GM12874 (cell line): ENCODE results near the gene FAM174C.

Experiments used
- TF ChIP-seq, protein P1 (sequence below): IDR thresholded peaks from 2 replicates; pipeline ENCODE4 v1.5.1; 2011; ENCODE audit warnings: low read depth, mild to moderate bottlenecking, control low read depth, low read length, moderate library complexity; ENCODE audit not compliant: insufficient read depth

Gene FAM174C

DNA sequence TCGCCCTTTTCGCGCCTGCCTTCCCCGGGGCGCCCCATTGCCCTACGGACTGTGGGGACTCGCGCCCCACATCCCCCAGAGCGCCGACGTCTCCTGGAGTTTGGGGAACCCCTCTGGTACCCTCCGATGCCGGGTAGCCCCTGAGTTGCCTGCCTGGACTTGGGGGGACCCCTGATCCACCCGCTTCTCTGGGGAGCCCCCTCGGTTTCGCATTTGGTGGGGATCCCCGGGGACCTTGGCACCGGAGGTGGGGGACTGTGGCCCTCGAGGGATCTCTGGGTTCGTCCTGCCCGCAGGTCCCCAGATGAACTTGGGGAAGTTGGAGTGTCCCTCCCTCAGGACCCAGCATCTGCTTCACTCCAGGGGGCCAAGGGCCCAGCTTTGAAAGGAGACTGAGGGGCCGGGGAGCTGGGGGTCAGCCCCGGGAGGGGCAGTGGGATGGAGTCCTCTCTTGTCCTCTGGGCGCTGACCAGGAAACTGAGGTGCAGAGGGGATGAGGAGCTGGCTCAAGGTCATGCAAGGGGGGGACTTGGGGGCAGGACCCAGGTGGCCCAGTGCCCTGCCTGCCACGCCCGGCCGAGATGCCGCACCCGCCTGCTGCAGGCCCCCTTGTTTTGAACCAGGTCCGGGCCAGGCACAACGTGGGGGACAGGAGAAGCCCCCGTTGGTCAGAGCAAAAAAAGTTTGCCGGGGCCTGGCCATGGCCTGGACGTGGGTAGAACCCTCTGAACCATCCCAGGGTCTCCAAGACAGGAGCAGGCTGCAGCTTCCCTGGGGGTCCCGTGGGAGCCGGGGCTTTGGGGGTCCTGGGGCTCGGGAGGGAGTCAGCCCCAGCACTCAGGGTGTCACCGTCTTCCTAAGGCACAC lies 11.4 kb downstream of the FAM174C start:
- TF ChIP-seq, protein P1, sequence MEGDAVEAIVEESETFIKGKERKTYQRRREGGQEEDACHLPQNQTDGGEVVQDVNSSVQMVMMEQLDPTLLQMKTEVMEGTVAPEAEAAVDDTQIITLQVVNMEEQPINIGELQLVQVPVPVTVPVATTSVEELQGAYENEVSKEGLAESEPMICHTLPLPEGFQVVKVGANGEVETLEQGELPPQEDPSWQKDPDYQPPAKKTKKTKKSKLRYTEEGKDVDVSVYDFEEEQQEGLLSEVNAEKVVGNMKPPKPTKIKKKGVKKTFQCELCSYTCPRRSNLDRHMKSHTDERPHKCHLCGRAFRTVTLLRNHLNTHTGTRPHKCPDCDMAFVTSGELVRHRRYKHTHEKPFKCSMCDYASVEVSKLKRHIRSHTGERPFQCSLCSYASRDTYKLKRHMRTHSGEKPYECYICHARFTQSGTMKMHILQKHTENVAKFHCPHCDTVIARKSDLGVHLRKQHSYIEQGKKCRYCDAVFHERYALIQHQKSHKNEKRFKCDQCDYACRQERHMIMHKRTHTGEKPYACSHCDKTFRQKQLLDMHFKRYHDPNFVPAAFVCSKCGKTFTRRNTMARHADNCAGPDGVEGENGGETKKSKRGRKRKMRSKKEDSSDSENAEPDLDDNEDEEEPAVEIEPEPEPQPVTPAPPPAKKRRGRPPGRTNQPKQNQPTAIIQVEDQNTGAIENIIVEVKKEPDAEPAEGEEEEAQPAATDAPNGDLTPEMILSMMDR = no peak

DNA sequence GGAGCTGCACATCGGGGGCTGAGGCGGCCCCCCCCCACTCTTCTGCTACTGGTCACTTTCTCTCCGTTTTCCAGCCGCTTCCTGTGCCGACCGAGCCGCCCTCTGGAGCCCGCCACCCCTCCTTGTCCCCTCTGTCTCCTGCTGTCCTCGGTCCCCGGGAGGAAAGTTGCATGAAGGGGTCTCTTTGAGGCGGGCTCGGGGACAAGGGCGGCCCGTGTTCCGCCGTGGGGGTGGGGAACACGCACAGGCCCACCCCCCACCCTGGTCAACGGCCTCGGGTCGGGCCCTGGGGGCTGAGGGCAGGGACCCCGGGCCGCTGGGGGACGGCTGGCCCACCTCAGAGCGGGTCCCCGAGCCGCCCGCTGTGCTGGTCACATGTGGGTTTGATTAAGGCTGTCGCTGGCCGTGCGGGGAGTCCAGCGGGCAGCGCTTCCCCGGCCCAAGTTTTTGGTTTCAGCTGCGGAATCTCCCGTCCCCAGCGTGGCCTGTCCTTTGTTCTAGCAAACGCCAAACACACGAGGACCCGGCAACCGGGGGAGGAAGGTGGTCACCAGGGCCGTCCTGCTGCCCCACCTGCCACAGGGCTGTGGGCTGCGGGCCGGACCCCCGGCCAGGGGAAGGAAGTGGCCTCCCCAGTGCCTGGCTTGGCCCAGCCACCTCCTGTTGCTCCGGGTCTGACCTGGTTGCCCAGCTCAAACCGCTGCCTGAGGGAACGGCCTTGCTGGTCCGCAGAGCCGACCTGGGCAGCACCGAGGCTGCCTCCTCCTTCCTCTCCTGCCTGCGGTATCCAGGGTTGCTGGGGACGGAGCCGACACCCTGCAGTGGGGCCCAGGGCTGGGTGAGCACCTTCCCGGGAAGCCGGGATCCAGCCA lies 12.3 kb downstream of the FAM174C start:
- TF ChIP-seq, protein P1 = no peak

DNA sequence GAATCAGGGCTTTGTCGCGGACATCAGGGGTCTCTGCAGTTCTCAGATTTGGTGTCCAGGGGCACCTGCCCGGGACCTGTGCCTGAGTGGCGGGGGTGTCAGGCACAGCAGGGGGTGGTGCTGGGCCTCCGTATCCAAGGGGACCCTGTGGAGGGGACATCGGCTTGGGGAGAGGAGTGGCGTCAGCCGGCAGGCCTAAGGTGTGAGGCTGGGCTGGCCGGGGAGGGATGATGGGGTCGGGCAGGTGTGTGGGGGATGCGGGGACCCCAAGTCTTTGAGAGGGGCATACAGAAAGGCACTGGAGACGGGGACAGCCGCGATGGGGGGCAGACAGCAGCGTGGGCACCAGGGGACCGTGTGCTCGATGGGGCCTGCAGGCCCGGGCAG lies 12.9 kb downstream of the FAM174C start:
- TF ChIP-seq, protein P1 = no peak

DNA sequence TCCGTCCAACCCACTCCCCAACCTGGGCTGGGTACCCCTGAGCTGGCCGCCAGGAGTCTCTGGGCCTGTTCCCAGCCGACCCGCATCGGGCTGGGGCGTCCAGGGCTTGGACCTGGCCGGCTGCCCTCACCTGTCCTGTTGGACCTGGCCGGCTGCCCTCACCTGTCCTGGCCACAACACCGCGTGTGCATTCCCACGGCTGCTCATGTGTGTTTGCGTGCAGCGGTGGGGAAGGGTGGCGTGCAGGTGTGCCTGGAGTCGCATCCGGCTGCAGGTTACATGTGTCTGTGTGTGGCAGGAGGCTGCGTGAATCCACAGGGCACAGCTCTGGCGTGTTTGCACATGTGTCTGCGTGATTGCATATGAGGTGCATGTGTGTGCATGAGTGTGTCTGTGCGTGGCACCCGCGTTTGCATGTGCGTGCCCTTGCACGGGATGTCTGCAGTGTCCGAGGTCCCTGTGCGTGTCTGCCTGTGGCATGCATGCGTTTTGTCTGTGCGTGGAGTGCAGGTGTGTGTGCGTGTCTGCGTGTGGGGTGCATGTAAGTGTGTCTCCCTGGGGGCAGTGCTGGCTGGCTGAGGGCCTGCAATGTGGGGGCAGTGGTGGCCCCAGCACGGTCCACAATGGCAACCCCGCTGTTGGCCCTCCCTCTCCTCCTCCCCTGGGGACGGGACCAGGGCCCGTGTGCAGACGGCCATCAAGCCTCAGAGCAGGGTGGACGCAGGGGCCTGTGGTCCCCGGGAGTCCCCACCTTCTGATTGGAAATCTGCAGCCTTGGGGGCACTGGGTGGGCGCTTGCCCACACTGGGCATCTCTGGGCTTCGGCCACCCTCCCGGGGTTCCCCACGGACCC lies 13.7 kb downstream of the FAM174C start:
- TF ChIP-seq, protein P1 = no peak

DNA sequence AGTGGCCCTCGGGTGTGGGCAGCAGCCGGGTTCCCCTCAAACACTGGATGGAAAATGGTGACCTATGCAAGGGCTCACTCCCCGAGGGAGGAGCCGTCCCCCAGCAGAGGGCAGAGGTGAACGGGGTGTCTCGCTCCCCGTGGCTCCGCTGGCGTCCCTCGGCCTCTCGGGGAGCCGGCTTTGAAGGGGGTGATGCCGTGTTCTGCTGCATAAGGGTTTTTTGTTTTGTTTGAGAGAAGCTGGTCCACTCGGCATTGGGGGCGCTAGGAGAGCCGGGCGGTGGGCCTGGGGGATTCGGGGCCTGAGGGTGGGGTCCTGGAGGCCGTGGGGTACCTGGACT lies 14.3 kb downstream of the FAM174C start:
- TF ChIP-seq, protein P1 = no peak

DNA sequence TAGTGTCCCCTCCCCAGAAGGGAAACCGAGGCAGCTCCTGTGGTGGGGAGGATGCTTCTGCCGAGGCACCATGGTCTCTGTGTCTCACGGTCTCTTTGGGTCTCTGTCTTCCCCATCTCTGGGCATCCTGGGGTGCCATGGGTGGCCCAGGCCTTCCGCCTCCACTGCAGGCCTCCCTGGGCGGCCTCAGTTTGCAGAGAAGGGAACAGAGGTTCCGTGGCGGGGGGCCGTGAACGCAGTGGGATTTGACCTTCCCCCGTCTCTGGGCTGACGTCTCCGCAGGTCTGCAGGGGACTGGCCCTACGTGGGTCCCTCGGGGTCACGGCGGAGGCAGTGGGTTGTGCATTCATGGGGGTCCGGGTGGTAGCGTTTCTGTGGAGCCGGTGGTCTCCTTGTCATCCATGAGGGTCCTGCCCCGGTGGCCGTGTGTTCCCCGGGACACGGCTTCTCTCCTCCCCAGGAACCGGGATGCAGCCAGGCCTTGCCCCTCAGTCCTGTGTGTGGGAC lies 14.9 kb downstream of the FAM174C start:
- TF ChIP-seq, protein P1 = no peak
